Measurements from ENCODE around the gene TMEM61. TPM values are rescaled to one million over a fixed set of nuclear protein-coding genes. Genes with fewer than 3 reads are reported as not detected.

The TMEM61 gene
- 0.42 TPM in 1 of 2 replicates, not detected in the other for total RNA-seq (2014; rRNA removed; shearing (Covaris generic))

DNA sequence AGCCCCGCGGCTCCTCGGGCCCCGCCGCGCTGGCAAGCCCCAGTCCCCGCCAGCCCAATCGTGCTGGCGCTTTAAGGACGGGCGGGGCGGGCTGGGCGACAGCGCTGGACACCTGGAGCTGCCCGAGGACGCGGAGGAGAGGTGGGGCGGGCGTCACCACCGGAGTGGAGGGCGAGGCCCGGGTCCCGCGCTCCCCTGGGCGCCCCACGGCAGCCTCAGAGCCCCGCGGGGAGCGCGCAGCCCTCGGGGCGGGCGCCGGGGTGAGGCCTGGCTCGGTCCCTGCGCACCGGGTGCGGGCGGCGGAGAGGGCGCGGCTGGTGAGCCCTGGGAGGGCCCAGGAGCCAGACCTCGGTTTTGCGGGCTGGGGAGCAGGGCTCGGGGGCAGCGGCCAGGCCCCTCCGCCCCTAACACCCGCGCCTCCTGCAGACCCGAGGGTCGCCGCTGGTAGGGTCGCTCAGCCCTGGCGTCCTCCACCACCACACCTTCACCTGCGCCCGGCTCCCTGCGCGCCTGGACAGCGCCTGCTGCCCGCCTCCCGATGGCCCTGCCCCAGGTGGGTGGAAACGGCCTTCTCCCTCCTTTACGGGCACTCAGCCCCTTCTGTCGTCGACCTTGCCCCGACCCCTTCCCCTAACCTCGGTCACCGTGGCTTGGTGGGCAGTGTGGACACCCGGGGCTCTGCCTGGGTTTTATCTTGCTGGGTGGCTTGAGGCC, at the start of gene TMEM61:
Gene TMEM61 (plus strand): TSS at position 101 of the 714 bp plus-strand sequence. CDS start 438 bp downstream, at position 539.

GRCh38 chr1:54998677-54999076, 18.2 kb downstream of the TMEM61 start, which contains the start of gene BSND:
Gene BSND, plus strand, starts transcription at chr1:54998933. Its CDS starts 254 bp downstream, at chr1:54999187.

GRCh38 chr1:55039342-55040082, 59.1 kb downstream of the TMEM61 start, which contains the start of gene PCSK9:
Gene PCSK9, plus strand, starts transcription at chr1:55039548. Its CDS starts 290 bp downstream, at chr1:55039838.

Other genes starting within 250 kb of the TMEM61 start
- gene PARS2, start 216.1 kb upstream of the TMEM61 start, total RNA-seq (2014; rRNA removed; shearing (Covaris generic)), result 3.8 and 5.1 TPM in 2 replicates
- gene TTC22, start 179.3 kb upstream of the TMEM61 start, total RNA-seq (2014; rRNA removed; shearing (Covaris generic)), result not detected in 2 replicates
- gene DHCR24, start 93.4 kb upstream of the TMEM61 start, total RNA-seq (2014; rRNA removed; shearing (Covaris generic)), result 78.6 and 86.3 TPM in 2 replicates
- not detected in 2 replicates for gene BSND, start 18.3 kb downstream of the TMEM61 start, total RNA-seq (2014; rRNA removed; shearing (Covaris generic))
- not detected in 2 replicates for gene PCSK9, start 58.9 kb downstream of the TMEM61 start, total RNA-seq (2014; rRNA removed; shearing (Covaris generic))
- gene USP24, start 234.7 kb downstream of the TMEM61 start, total RNA-seq (2014; rRNA removed; shearing (Covaris generic)), result 30.6 and 39.3 TPM in 2 replicates

Data from A375 (cell line).